Fibroblast of skin of left biceps (primary cell): ENCODE measurements around the gene CLBA1.
"Not testable (repeated sequence)": the region's sequence is repeated elsewhere in the genome, so short reads cannot be mapped to it uniquely, and the experiment has no call there.

Experiments used
- DNase-seq, 2 experiments: peaks; one replicate each; pipeline ENCODE4 v3.0.0-alpha.2; 2013; ENCODE audit warnings: low read depth in 2 of 2

CLBA1 gene

DNA sequence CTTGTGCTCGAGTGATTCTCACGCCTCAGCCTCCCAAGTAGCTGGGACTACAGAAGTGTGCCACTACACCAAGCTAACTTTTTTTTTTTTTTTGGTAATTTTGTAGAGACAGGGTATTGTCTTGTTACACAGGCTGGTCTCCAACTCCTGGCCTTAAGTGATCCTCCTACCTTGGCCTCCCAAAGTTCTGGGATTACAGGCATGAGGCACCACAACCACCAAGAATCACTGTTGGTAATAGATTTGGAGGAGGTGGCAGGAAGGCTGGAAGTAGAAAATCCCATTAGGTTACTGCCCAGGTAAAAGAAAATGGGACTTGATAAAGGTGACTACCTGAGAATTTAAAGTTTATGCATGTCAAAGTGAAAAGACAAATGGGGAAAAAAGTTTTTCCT lies 36.7 kb downstream of the CLBA1 start:
- no peak for DNase-seq

DNA sequence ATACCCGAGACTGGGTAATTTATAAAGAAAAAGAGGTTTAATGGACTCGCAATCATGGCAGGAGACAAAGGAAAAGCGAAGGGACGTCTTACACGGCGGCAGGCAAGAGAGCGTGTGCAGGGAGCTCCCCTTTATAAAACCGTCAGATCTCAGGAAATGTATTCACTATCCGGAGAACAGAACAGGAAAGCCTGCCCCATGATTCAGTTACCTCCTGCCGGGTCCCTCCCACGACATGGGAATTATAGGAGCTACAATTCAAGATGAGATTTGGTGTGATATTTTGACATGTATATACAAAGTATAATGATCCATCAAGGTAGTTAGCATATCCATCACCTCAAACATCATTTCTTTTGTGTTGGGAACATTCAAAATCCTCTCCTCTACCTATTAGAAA lies 37.6 kb downstream of the CLBA1 start:
- DNase-seq, result no peak

DNA sequence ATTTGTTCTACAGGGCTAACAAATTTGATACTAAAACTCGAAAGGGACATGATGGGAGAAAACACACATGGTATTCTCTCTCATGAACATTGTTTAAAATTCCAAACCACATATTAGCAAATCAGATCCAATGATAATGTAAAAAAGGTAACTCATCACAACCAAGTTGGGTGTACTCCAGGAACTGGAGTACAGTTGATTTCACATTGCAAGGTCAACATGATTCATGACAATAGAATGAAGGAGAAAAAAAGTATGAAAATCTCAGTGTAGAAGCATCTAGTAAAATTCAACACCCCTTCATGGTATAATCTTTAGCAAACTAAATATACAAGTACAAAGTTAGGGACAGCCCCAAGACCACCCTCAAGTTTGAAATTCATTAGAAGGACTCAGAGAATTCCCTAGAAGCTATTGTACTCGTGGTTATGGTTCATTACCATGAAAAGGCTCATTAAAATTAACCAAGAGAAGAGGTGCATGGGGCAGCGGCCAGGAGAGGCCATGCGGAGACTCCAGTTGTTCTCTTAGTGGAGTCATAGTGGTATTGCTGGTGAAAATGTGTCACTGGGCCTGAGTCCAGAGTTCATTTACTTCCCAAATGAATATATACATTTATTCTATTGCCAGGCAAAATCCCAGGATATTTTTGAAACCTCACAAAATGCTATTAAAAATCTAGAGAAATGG lies 38.3 kb downstream of the CLBA1 start:
- peak; percentile 39 for DNase-seq

DNA sequence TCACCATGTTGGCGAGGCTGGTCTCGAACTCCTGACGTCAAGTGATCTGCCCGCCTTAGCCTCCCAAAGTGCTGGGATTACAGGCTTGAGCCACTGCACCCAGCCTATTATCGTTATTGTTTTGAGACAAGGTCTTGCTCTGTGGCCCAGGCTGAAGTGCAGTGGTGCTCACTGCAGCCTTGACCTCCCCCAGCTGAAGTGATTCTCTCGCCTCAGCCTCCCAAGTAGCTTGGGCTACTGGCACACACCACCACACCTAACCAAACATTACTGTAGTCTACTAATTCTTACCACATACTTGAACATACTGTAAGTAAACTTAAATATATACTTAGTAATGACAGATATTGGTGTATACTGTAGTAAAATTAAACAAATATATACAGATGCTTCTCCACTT lies 39.8 kb downstream of the CLBA1 start:
- no peak for DNase-seq

DNA sequence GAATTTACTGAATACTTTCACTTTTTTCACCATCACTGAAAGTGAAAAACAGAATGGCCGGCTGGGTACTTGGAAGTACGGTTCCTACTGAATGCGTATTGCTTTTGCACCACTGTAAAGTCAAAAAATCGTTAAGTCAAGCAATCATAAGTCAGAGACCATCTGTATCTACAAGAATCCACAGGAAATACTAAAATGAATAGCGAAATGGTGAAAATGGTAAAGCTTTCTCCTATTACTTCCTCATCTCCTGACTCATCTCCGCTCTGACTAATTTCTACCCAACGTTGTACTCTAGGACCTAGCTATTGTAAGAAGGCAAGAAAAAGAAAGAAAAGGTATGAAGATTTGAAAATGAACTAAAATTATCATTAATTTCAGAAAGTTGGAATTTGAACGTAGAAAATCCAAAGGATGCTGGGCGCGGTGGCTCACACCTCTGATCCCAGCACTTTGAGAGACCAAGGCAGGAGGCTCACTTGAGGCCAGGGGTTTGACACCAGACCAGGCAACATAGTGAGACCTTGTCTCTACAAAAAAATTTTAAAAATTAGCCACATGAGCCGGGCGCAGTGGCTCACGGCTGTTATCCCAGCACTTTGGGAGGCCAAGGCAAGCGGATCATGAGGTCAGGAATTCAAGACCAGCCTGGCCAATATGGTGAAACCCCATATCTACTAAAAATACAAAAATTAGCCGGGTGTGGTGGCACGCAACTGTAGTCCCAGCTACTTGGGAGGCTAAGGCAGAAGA lies 40.6 kb downstream of the CLBA1 start:
- DNase-seq, result no peak

DNA sequence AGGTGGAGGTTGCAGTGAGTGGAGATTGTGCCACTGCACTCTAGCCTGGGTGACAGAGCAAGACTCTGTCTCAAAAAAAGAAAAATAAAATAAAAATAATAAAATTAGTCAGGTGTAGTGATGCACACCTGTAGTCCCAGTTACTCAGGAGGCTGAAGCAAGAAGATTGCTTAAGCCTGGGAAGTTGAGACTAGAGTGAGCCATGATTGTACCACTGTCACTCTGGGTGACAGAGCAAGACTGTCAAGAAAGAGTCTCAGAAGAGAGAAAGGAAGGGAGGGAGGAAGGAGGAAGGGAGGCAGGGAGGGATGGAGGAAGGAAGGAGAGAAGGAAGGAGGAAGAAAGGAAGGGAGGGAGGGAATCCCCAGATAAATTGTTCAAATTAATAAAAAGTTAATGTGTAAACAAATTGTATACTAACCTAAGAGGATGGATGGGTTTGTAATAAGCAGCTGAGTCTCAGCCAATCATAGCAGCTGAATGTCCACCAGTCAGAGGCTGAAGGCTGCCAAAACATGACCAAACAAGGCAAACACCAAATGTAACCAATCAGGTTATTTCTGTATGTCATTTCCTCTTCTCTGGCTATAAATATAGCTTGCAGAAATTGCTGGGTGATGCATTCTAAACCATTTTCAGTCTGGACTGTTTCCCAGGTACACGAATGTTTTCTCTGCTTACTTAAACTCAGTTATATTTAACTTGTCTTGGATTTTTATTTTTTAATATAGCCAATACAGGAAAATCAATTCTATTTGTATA lies 41.4 kb downstream of the CLBA1 start:
- DNase-seq, result no peak

DNA sequence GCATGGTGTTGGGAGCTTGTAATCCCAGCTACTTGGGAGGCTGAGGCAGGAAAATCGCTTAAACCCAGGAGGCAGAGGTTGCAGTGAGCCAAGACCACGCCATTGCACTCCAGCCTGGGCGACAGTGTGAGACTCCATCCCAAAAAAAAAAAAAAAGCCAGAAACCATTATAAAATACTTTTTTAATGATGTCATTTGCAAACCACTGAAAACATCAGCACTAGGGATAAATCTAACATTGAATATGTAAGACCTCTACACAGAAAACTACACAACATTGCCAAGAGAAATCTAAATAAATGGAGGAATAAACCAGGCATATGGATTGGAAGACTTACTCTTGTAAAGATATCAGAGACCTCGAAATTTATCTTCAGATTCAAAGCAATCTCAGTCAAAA lies 42.1 kb downstream of the CLBA1 start:
- DNase-seq, result not testable (repeated sequence)

DNA sequence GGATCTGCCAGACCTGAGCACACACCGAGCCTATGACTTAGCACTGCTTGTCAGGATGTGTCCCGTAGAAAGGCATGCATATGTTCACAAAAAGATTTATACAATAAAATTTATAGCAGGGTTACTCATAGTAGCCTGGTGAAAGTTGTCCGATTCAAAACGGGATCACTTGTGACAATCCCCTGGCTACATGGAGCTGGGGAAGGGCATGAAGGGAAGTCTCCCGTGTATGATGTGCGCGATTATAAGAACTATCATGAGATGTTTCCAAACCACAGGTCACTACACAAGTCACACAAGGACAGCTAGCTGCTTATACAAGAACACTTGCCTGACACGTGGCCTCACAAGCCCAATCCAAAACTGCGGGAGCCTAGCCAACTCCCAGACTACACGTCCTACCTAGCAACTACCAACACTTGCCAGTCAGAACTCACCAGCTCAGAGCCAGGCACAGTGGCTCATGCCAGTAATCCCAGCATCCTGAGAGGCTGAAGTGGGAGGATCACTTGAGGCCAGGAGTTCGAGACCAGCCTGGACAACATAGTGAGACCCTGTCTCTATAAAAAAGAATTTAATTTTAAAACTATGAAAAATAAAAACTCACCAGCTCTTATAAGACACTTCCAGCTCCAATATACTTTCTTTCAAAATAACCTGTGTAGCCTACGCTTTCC lies 42.8 kb downstream of the CLBA1 start:
- no peak for DNase-seq

DNA sequence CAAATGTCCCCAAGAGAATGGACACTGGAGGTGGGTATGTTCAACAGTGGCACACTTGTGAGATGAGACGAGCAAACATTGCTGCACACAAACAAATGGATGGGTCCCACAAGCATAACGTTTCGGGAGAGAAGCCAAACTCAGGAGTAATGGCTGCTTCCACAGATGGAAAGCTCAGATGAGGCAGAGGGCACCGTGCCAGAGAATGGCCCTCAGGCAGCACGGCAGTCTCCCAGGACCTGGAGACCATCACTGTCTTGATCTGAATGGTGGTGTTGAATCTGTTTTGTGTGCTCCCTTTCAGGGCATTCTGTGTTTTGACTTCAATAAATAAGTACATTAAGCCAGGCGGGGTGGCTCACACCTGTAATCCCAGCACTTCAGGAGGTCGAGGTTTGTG lies 43.8 kb downstream of the CLBA1 start:
- DNase-seq, result no peak

DNA sequence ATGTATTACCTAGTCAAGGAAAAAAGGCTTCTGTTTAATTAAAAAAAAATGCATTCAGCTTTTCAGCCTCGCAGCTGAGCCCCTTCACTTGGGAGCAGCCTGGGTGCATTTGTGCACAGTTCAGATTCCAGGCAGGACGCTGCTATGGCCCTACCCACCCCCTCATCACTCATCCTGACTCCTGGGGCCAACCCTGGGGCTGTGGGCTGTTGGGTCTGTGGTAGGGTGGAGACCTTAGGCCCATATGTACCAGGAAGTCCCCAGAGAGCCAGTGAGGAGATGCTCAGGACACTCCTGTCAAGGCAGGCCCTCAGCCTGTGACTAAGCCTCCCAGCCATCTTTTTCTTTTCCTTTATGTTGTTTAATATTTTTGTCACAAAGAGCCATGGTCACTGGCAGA lies 44.6 kb downstream of the CLBA1 start:
- no peak for DNase-seq

DNA sequence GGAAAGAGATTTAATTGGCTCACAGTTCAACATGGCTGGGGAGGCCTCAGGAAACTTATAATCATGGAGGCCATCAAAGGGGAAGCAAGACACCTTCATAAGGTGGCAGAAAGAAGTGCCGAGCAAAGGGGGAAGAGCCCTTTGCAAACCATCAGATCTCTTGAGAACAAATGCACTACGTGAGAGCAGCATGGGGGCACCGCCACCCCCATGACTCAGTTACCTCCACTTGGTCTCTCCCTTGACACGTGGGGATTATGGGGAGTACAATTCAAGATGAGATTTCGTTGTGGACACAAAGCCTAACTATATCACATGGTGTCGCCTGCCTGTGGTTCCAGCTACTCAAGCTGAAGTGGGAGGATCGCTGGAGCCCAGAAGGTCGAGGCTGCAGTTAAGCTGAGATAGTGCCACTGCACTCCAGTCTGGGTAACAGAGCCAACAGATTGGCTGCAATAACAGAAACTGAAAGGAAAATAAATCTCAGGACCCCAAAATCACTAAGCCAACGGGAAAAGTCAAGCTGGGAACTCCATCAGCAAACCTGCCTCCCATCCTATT lies 45.3 kb downstream of the CLBA1 start:
- no peak for DNase-seq

DNA sequence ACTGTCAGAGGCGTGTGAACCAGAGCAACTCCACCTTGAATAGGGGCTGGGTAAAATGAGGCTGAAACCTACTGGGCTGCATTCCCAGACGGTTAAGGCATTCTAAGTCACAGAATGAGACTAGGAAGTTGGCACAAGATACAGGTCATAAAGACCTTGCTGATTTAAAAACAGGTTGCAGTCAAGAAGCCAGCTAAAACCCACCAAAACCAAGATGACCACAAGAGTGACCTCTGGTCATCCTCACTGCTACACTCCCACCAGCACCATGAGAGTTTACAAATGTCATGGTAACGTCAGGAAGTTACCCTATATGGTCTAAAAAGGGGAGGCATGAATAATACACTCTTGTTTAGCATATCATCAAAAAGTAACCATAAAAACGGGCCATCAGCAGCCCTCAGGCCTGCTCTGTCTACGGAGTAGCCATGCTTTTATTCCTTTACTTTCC lies 46.9 kb downstream of the CLBA1 start:
- not testable (repeated sequence) for DNase-seq

DNA sequence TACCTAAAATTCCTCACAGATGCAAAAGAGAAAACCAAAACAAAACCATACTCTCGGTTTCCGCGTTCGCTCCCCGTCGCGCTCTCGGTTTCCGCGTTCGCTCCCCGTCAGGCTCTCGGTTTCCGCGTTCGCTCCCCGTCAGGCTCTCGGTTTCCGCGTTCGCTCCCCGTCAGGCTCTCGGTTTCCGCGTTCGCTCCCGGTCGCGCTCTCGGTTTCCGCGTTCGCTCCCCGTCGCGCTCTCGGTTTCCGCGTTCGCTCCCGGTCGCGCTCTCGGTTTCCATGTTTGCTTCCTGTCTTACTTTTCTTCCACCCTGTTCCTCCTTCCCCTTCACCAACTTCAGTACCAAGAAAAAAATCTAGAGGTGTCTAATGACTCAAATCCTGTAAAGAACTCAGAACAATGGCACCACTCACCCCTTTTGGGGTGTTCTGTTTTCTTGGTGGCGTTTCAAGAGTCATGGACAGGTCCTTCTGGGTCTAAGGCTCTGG lies 47.9 kb downstream of the CLBA1 start:
- not testable (repeated sequence) for DNase-seq

DNA sequence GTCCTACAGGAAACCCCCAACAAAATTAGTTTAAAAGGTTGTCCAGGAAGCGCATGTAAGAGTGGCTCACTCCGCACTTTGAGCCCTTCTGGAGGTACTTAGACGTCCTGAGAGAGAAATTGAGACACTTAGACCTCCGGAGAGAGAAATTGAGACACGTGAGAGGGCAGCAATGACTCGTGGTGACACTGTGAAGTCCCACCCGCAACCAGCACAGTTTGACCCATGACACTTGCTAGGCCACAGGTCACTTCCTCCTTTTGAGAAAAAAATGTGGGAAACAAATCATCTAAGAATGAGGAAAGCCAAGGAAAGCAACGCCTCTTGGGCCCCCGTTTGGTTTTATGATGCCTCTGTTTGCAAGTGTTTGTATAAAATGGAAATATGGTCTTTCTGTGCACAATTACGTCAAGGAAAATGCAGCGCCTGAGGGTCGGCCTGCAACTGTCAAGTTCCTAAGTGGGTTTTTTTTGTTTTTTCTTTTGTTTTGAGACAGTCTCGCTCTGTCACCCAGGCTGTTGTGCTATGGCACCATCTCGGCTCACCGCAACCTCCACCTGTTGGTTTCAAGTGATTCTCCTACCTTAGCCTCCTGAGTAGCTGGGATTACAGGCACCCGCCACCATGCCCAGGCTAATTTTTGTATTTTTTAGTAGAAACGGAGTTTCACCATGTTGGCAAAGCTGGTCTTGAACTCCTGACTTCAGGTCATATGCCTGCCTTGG lies 48.9 kb downstream of the CLBA1 start:
- no peak for DNase-seq

DNA sequence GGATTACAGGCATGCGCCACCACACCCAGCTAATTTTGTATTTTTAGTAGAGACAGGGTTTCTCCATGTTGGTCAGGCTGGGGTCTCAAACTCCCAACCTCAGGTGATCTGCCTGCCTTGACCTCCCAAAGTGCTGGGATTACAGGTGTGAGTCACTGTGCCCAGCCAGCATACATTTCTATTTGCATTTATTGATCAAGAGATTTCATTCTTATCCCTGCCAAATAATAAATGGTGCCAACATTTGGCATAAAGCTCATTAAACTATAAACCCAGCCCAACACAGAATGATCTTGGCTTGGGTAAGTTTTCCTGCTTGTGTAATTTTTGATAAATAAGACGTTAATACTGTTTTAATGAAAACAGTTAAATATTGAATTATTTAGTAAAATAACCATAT lies 50.0 kb downstream of the CLBA1 start:
- not testable (repeated sequence) for DNase-seq

DNA sequence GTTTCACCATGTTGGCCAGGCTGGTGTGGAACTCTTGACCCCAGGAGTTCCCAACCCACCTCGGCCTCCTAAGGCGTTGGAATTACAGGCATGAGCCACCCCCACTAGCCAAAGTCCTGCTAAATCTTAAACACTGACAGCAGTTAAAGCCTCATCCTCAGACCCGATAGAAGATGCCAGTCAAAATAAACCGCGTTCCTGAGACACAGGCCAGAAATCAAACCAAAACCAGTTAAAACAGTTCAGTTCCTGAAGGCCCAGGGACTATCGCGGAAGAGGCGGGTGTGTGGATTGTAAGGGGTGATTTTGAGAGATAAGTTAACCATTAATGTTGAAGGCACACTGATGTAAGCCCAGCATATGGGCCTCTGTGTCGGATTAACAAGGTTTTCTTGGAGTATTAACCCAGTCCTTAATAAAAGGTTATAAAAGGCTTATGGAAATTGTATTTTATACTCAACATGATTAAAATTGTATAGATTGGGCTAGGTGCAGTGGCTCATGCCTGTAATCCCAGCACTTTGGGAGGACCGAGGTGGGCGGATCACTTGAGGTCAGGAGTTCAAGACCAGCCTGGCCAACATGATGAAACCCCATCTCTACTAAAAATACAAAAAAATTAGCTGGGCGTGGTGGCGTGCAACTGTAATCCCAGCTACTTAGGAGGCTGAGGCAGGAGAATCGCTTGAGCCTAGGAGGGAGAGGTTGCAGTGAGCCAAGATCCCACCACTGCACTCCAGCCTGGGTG lies 54.0 kb downstream of the CLBA1 start:
- no peak for DNase-seq

DNA sequence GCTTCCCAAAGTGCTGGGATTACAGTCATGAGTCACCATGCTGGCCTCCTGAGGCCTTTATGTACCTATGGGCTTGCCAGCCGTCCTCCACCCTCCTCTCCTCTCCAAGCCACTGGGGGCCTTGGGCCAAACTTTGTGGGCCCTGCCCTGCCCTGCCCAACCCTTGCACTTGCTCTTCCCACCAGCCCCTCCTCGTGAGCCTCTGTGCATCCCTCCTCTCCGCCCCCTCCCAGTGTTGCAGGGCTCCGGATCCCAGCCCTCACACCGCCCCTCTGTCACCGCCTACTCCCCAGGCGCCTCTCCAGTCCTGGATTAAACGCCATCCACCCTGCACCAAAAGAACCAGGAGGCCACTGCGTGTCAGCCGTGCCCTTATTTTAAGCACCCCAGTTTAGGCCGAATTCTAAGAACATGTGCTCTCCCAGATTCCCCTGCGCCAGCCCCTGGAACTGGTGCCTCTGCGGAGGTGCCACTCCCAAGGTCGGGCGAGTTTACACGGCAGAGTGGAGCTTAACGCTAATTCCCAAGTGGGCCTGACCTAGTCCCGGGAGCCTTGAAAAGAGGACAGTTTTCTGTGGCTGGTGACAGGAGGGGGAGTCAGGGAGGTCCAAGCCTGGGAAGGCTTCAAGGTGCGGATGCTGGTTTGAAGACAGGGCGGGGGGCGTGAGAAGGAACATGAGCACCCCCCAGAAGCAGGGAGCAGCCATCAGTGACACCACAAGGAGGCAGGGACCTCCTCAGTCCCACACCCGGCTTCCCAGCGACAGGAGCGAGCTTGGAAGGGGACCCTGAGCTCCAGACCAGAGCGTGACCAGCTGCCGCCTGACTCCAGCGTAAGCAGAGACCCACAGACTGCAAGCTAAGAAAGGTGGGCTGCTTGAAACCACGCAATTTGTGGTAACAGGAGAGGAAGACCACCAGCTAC lies 56.5 kb downstream of the CLBA1 start:
- DNase-seq, result no peak

DNA sequence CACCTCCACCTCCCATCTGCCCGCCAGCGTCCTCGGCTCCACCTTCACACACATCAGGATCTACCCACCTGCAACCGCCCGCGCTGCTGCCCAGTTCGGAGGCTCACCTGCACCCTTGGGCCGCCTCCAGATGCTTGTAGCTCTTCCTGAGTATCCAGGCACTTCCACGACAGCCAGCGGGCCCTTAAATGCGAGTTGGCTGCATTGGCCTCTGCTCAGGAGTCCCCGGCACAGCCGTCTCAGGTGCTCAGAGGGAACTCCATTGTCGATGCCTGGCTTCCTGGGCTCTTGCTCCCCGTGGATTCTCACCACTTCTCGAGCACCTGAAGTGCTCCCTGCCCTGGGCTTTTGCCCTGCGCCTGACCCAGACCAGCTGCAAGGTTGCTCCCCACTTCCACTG lies 57.2 kb downstream of the CLBA1 start:
- DNase-seq, result no peak

DNA sequence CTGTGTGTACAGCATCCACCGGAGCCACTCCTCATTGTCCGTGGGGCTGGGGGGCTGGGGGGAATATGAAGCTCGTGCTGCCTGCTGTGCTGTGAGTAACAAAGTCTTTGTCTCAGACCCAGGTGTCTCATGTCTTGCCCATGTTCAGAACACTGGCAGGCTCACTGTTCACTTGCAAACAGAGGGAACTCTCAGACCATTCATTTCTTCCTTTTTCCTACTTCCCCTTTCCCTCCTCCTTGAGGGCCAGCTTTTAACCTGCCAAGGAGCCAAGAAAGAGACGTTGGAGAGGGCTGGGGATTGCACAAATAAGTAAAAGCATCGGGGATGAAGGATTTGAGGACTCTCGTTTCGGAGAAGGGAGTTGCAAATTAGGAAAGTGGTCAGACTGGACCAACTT lies 58.1 kb downstream of the CLBA1 start:
- DNase-seq, result no peak
